Measurements from ENCODE around the gene MICU1. TPM values are rescaled to one million over a fixed set of nuclear protein-coding genes. Genes with fewer than 3 reads are reported as not detected.
A peak's percentile ranks its signal among the peaks of the same experiment; 100 is the strongest.

The MICU1 gene
- total and polyA plus RNA-seq, 8 donors: 25.9 to 212 (median 42.4) TPM

- no peak overlapping the region for H3K4me3 ChIP-seq
- H3K27ac ChIP-seq: no peak overlapping the region
- no peaks in the 10 kb centered on the region for H3K27me3 ChIP-seq
- 48 to 65% (median 54%) methylated on average over 1 of the region's 1 CpG for WGBS, 5 donors
- H3K36me3 ChIP-seq: no peaks in the 10 kb centered on the region
- intact Hi-C loops (cut with DNase I; ENCODE audit: low total_unique reads): no loop called here
- TF ChIP-seq EP300 (IDR thresholded peaks at IDR 0.05) (no peak), CTCF (IDR thresholded peaks at IDR 0.05) (no peak), POLR2A (IDR thresholded peaks at IDR 0.05) (no peak), POLR2AphosphoS5 (IDR thresholded peaks at IDR 0.05) (no peak)
- H3K9me3 ChIP-seq: no peaks in the 10 kb centered on the region
- no peaks in the 10 kb centered on the region for H3K4me1 ChIP-seq
- DNase-seq: peak in 1 of 2 donors; percentile 8
These were observed 31.9 kb downstream of the MICU1 start for GRCh38 chr10:72593963-72594362.

GRCh38 chr10:72588266-72588665 is 37.6 kb downstream of the MICU1 start:
- WGBS, 5 donors: 85 to 93% (median 91%) methylated on average over 3 of the region's 3 CpGs
- no peak overlapping the region for H3K4me3 ChIP-seq
- H3K27ac ChIP-seq: no peak overlapping the region
- TF ChIP-seq EP300 (IDR thresholded peaks at IDR 0.05) (no peak), POLR2A (IDR thresholded peaks at IDR 0.05) (no peak), POLR2AphosphoS5 (IDR thresholded peaks at IDR 0.05) (no peak), CTCF (IDR thresholded peaks at IDR 0.05) (no peak)
- H3K9me3 ChIP-seq: no peaks in the 10 kb centered on the region
- peaks cover 0 to 6% (median 2%) of the 10 kb centered on the region in 4 donors for H3K4me1 ChIP-seq
- no peaks in the 10 kb centered on the region for H3K36me3 ChIP-seq
- no peaks in the 10 kb centered on the region for H3K27me3 ChIP-seq
- intact Hi-C loops (cut with DNase I; ENCODE audit: low total_unique reads): no loop called here
- DNase-seq: no peak

GRCh38 chr10:72587568-72587967 is 38.3 kb downstream of the MICU1 start:
- Histone ChIP-seq H3K27ac (no peak overlapping the region), H3K4me3 (no peak overlapping the region), H3K36me3 (no peaks in the 10 kb centered on the region), H3K9me3 (no peaks in the 10 kb centered on the region), H3K4me1 (peaks cover 0 to 6% (median 2%) of the 10 kb centered on the region in 4 donors), H3K27me3 (no peaks in the 10 kb centered on the region)
- 96 to 97% (median 97%) methylated on average over 5 of the region's 5 CpGs for WGBS, 5 donors
- TF ChIP-seq POLR2AphosphoS5 (IDR thresholded peaks at IDR 0.05) (no peak), POLR2A (IDR thresholded peaks at IDR 0.05) (no peak), CTCF (IDR thresholded peaks at IDR 0.05) (no peak), EP300 (IDR thresholded peaks at IDR 0.05) (no peak)
- intact Hi-C loops (cut with DNase I; ENCODE audit: low total_unique reads): no loop called here
- no peak for DNase-seq

- TF ChIP-seq POLR2A (IDR thresholded peaks at IDR 0.05) (no peak), POLR2AphosphoS5 (IDR thresholded peaks at IDR 0.05) (no peak), CTCF (IDR thresholded peaks at IDR 0.05) (no peak), EP300 (IDR thresholded peaks at IDR 0.05) (no peak)
- Histone ChIP-seq H3K4me1 (peaks cover 0 to 7% (median 0%) of the 10 kb centered on the region in 4 donors), H3K27me3 (no peaks in the 10 kb centered on the region), H3K27ac (no peak overlapping the region), H3K36me3 (no peaks in the 10 kb centered on the region), H3K9me3 (no peaks in the 10 kb centered on the region), H3K4me3 (no peak overlapping the region)
- peak in 1 of 2 donors; percentile 4 for DNase-seq
- 93 to 96% (median 95%) methylated on average over 4 of the region's 4 CpGs for WGBS, 5 donors
- intact Hi-C loops (cut with DNase I; ENCODE audit: low total_unique reads): no loop called here
These were observed 51.2 kb downstream of the MICU1 start for GRCh38 chr10:72574636-72575035.
